B cell (primary cell): Measurements from ENCODE around the gene CREB5.
"Not testable (repeated sequence)": the region's sequence is repeated elsewhere in the genome, so short reads cannot be mapped to it uniquely, and the experiment has no call there.

Experiments used
- EZH2 ChIP-seq: IDR thresholded peaks from 2 replicates; pipeline ENCODE4 v1.6.1; 2012; ENCODE audit warnings: borderline replicate concordance, low read depth, mild to moderate bottlenecking, moderate library complexity, low read length; ENCODE audit not compliant: insufficient read depth, poor library complexity, severe bottlenecking
- TF ChIP-seq, protein P1 (sequence below): fragments of 200-600 bp; IDR thresholded peaks from one replicate; pipeline ENCODE4 v1.8.0; 2022; ENCODE audit warnings: antibody characterized with exemption, mild to moderate bottlenecking

DNA sequence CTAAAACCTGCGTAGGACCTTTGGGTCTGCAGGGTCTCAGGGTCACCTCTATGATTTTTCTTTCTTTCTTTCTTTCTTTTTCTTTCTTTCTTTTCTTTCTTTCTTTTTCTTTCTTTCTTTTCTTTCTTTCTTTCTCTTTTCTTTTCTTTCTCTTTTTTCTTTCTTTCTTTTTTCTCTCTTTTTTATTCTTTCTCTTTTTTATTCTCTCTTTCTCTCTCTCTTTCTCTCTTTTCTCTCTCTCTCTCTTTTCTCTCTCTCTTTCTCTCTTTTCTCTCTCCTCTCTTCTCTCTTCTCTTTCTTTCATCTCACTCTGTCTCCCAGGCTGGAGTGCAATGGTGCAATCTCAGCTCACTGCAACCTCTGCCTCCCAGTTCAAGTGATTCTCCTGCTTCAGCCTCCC is 139.4 kb downstream of the CREB5 start:
- TF ChIP-seq, protein P1, sequence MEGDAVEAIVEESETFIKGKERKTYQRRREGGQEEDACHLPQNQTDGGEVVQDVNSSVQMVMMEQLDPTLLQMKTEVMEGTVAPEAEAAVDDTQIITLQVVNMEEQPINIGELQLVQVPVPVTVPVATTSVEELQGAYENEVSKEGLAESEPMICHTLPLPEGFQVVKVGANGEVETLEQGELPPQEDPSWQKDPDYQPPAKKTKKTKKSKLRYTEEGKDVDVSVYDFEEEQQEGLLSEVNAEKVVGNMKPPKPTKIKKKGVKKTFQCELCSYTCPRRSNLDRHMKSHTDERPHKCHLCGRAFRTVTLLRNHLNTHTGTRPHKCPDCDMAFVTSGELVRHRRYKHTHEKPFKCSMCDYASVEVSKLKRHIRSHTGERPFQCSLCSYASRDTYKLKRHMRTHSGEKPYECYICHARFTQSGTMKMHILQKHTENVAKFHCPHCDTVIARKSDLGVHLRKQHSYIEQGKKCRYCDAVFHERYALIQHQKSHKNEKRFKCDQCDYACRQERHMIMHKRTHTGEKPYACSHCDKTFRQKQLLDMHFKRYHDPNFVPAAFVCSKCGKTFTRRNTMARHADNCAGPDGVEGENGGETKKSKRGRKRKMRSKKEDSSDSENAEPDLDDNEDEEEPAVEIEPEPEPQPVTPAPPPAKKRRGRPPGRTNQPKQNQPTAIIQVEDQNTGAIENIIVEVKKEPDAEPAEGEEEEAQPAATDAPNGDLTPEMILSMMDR = peak; percentile 41
- not testable (repeated sequence) for TF ChIP-seq EZH2
